Measurements from ENCODE around the gene PRDM12. TPM values are rescaled to one million over a fixed set of nuclear protein-coding genes. Genes with fewer than 3 reads are reported as not detected.

PRDM12 gene
- total RNA-seq, 1 donor from 2014 or later = not detected

- Histone ChIP-seq H3K9ac (ENCODE audit: low read depth in 1 of 3, low read length in 3 of 3) (peak overlapping the region; percentile 91 to 95 (median 93)), H3K36me3 (ENCODE audit: control insufficient read depth in 3 of 3, insufficient read depth in 3 of 3, low read length in 3 of 3) (no peaks in the 10 kb centered on the region), H3K27ac (ENCODE audit: low read depth, low read length) (peak overlapping the region; percentile 97), H3K4me3 (ENCODE audit: low read length in 3 of 3) (peak overlapping the region; percentile 82 to 90 (median 86)), H3K9me3 (ENCODE audit: control insufficient read depth in 3 of 3, low read length in 3 of 3) (no peaks in the 10 kb centered on the region), H3K4me1 (ENCODE audit: control insufficient read depth in 3 of 3, insufficient read depth in 3 of 3, low read length in 3 of 3) (peaks cover 4 to 19% (median 11%) of the 10 kb centered on the region in 3 donors), H3K27me3 (ENCODE audit: control insufficient read depth in 3 of 3, insufficient read depth in 3 of 3, low read length in 3 of 3) (no peaks in the 10 kb centered on the region)
Observed at GRCh38 chr9:130712564-130713285, 48.3 kb downstream of the PRDM12 start.

DNA sequence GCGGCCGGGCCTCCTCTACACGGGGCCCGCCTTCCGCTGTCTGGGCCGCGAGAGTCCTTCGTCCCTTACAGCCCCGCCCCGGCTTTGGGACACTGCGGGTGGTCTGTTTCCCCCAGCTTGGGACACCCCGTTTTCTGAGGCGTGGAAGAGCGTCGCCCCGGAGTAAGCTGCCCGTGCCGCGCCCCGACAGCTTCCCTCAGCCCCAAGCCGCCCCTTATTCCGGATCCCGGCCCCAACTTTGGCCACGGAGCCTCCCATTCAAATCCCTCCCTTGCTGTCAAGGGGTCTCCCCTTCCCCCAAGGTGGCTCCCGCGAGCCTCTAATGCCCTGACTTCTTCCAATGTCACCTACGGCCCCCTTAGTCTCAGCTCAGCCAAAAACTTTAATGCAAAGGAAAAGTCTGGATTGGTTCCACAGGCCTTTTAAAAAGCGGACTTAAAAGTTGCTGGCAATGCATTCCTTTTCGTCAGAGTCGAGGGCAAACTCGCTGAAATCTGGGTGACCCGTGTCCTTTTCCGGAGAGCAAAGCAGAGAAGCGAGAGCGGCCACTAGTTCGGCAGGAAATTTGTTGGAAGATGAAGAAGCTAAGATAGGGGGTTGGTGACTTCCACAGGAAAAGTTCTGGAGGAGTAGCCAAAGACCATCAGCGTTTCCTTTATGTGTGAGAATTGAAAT lies 49.0 kb downstream of the PRDM12 start:
- Histone ChIP-seq H3K4me1 (ENCODE audit: control insufficient read depth in 3 of 3, insufficient read depth in 3 of 3, low read length in 3 of 3) (peaks cover 4 to 19% (median 11%) of the 10 kb centered on the region in 3 donors), H3K27ac (ENCODE audit: low read depth, low read length) (peak overlapping the region; percentile 97)

DNA sequence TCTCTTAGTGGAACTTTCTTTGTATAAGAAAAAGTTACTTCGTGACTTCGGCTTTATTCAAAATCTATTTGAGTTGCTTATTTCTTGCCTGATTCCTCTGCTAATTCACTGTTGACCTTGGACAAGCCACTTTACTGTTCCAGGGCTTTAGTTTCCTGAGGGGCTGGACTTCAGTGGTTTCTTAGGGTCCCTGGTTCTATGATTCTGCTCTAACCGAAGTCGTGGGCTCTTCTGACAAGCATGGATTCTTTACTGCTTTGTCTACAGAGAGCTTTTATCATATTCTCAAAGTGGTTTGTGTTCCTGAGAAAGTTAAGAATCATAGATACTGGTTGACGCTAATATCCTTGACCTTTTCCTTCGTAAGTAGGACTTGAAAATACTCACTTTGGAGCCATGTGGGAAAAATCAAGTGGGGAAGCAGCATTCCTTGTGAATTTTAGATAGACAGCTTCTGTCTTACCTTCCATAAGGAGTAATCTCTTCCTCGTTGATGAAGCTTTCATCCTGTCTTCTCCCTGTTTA lies 50.3 kb downstream of the PRDM12 start:
- H3K4me1 ChIP-seq (ENCODE audit: control insufficient read depth in 3 of 3, insufficient read depth in 3 of 3, low read length in 3 of 3) = peaks cover 4 to 19% (median 11%) of the 10 kb centered on the region in 3 donors
- peak overlapping the region; percentile 82 to 90 (median 86) for H3K4me3 ChIP-seq (ENCODE audit: low read length in 3 of 3)
- no peaks in the 10 kb centered on the region for H3K27me3 ChIP-seq (ENCODE audit: control insufficient read depth in 3 of 3, insufficient read depth in 3 of 3, low read length in 3 of 3)
- no peaks in the 10 kb centered on the region for H3K36me3 ChIP-seq (ENCODE audit: control insufficient read depth in 3 of 3, insufficient read depth in 3 of 3, low read length in 3 of 3)
- H3K9ac ChIP-seq (ENCODE audit: low read depth in 1 of 3, low read length in 3 of 3) = peak overlapping the region; percentile 69 to 95 (median 93)
- no peaks in the 10 kb centered on the region for H3K9me3 ChIP-seq (ENCODE audit: control insufficient read depth in 3 of 3, low read length in 3 of 3)
- H3K27ac ChIP-seq (ENCODE audit: low read depth, low read length) = peak overlapping the region; percentile 22

More for the DNA sequence above, 49.0 kb downstream of the PRDM12 start:
- Histone ChIP-seq H3K9ac (ENCODE audit: low read depth in 1 of 3, low read length in 3 of 3) (peak overlapping the region; percentile 91 to 95 (median 93)), H3K9me3 (ENCODE audit: control insufficient read depth in 3 of 3, low read length in 3 of 3) (no peaks in the 10 kb centered on the region), H3K36me3 (ENCODE audit: control insufficient read depth in 3 of 3, insufficient read depth in 3 of 3, low read length in 3 of 3) (no peaks in the 10 kb centered on the region), H3K4me3 (ENCODE audit: low read length in 3 of 3) (peak overlapping the region; percentile 82 to 90 (median 86)), H3K27me3 (ENCODE audit: control insufficient read depth in 3 of 3, insufficient read depth in 3 of 3, low read length in 3 of 3) (no peaks in the 10 kb centered on the region)

- Histone ChIP-seq H3K4me1 (ENCODE audit: control insufficient read depth in 3 of 3, insufficient read depth in 3 of 3, low read length in 3 of 3) (peaks cover 4 to 19% (median 11%) of the 10 kb centered on the region in 3 donors), H3K27ac (ENCODE audit: low read depth, low read length) (peak overlapping the region; percentile 22), H3K9me3 (ENCODE audit: control insufficient read depth in 3 of 3, low read length in 3 of 3) (no peaks in the 10 kb centered on the region), H3K36me3 (ENCODE audit: control insufficient read depth in 3 of 3, insufficient read depth in 3 of 3, low read length in 3 of 3) (no peaks in the 10 kb centered on the region), H3K4me3 (ENCODE audit: low read length in 3 of 3) (peak overlapping the region; percentile 82 to 90 (median 86)), H3K9ac (ENCODE audit: low read depth in 1 of 3, low read length in 3 of 3) (peak overlapping the region; percentile 69 to 95 (median 93)), H3K27me3 (ENCODE audit: control insufficient read depth in 3 of 3, insufficient read depth in 3 of 3, low read length in 3 of 3) (no peaks in the 10 kb centered on the region)
Observed at GRCh38 chr9:130715270-130715669, 50.9 kb downstream of the PRDM12 start.

GRCh38 chr9:130718562-130718961 lies 54.2 kb downstream of the PRDM12 start:
- no peaks in the 10 kb centered on the region for H3K9me3 ChIP-seq (ENCODE audit: control insufficient read depth in 3 of 3, low read length in 3 of 3)
- no peak overlapping the region for H3K9ac ChIP-seq (ENCODE audit: low read depth in 1 of 3, low read length in 3 of 3)
- peaks cover 4 to 19% (median 11%) of the 10 kb centered on the region in 3 donors for H3K4me1 ChIP-seq (ENCODE audit: control insufficient read depth in 3 of 3, insufficient read depth in 3 of 3, low read length in 3 of 3)
- no peaks in the 10 kb centered on the region for H3K36me3 ChIP-seq (ENCODE audit: control insufficient read depth in 3 of 3, insufficient read depth in 3 of 3, low read length in 3 of 3)
- no peak overlapping the region for H3K4me3 ChIP-seq (ENCODE audit: low read length in 3 of 3)
- no peak overlapping the region for H3K27ac ChIP-seq (ENCODE audit: low read depth, low read length)
- no peaks in the 10 kb centered on the region for H3K27me3 ChIP-seq (ENCODE audit: control insufficient read depth in 3 of 3, insufficient read depth in 3 of 3, low read length in 3 of 3)

DNA sequence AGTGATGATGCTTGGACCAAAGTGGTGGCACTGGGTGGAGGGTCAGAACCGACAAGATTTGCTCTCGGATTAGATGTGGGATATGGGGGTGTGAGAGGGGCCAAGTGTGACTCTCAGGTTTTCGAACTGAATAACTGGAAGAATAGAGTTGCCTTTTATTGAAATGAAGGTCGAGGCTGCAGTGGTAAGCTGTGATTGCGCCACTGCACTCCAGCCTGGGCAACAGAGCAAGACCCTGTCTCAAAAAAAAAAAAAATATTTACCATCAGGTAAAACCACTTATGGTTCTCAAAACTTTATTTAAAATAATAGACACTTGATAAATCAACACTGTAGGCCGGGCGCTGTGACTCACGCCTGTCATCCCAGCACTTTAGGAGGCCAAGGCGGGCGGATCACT lies 56.4 kb downstream of the PRDM12 start:
- H3K36me3 ChIP-seq (ENCODE audit: control insufficient read depth in 3 of 3, insufficient read depth in 3 of 3, low read length in 3 of 3) = no peaks in the 10 kb centered on the region

DNA sequence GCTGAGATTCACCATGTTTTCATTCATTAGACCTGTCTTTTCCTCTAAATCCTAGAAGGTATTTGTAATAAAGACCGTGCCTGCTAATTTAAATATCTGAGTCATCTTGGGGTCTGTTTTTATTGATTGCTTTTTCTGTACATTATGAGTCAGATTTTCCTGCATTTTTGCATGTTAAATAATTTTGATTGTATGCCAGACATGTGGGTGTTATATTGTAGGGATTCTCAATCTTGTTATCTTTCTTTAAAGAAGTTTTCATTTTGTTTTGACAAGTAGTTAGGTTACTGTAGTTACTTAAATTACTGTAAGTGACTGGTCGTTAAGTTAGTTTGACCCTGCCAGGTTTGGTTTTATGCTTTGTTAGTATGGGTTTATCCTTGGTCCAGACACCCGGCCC lies 64.3 kb downstream of the PRDM12 start:
- no peak overlapping the region for H3K27ac ChIP-seq (ENCODE audit: low read depth, low read length)
- H3K36me3 ChIP-seq (ENCODE audit: control insufficient read depth in 3 of 3, insufficient read depth in 3 of 3, low read length in 3 of 3) = no peaks in the 10 kb centered on the region
- H3K9me3 ChIP-seq (ENCODE audit: control insufficient read depth in 3 of 3, low read length in 3 of 3) = no peaks in the 10 kb centered on the region
- no peak overlapping the region for H3K9ac ChIP-seq (ENCODE audit: low read depth in 1 of 3, low read length in 3 of 3)
- no peak overlapping the region for H3K4me3 ChIP-seq (ENCODE audit: low read length in 3 of 3)
- peaks cover 3 to 7% (median 4%) of the 10 kb centered on the region in 3 donors for H3K4me1 ChIP-seq (ENCODE audit: control insufficient read depth in 3 of 3, insufficient read depth in 3 of 3, low read length in 3 of 3)
- H3K27me3 ChIP-seq (ENCODE audit: control insufficient read depth in 3 of 3, insufficient read depth in 3 of 3, low read length in 3 of 3) = no peaks in the 10 kb centered on the region

More for the DNA sequence above, 56.4 kb downstream of the PRDM12 start:
- Histone ChIP-seq H3K4me1 (ENCODE audit: control insufficient read depth in 3 of 3, insufficient read depth in 3 of 3, low read length in 3 of 3) (peaks cover 0 to 4% (median 0%) of the 10 kb centered on the region in 3 donors), H3K9ac (ENCODE audit: low read depth in 1 of 3, low read length in 3 of 3) (no peak overlapping the region), H3K27me3 (ENCODE audit: control insufficient read depth in 3 of 3, insufficient read depth in 3 of 3, low read length in 3 of 3) (no peaks in the 10 kb centered on the region), H3K27ac (ENCODE audit: low read depth, low read length) (no peak overlapping the region), H3K9me3 (ENCODE audit: control insufficient read depth in 3 of 3, low read length in 3 of 3) (no peaks in the 10 kb centered on the region), H3K4me3 (ENCODE audit: low read length in 3 of 3) (no peak overlapping the region)

DNA sequence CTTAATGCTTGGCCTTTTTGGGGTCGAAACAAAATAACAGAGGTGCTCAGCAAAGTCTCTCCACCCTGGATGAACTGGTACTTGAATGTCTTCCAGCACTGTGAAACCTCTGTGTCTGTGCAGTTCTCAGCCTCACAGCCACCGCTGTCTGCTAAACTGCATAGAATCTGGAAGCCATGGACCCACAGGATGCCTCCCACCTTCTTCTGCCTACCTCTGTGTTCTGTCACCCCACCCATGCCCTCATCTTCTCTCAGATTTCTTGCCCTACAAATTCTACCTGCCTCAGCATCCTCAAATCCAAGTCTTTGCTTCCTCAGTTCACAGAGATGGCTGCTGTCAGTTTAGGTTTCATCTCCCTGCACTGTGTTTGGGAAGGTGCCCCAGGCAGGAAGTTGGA lies 64.8 kb downstream of the PRDM12 start:
- Histone ChIP-seq H3K9ac (ENCODE audit: low read depth in 1 of 3, low read length in 3 of 3) (no peak overlapping the region), H3K27me3 (ENCODE audit: control insufficient read depth in 3 of 3, insufficient read depth in 3 of 3, low read length in 3 of 3) (no peaks in the 10 kb centered on the region), H3K4me3 (ENCODE audit: low read length in 3 of 3) (no peak overlapping the region), H3K27ac (ENCODE audit: low read depth, low read length) (no peak overlapping the region), H3K9me3 (ENCODE audit: control insufficient read depth in 3 of 3, low read length in 3 of 3) (no peaks in the 10 kb centered on the region), H3K36me3 (ENCODE audit: control insufficient read depth in 3 of 3, insufficient read depth in 3 of 3, low read length in 3 of 3) (no peaks in the 10 kb centered on the region), H3K4me1 (ENCODE audit: control insufficient read depth in 3 of 3, insufficient read depth in 3 of 3, low read length in 3 of 3) (peaks cover 3 to 7% (median 4%) of the 10 kb centered on the region in 3 donors)

- H3K27me3 ChIP-seq (ENCODE audit: control insufficient read depth in 3 of 3, insufficient read depth in 3 of 3, low read length in 3 of 3) = no peaks in the 10 kb centered on the region
Observed at GRCh38 chr9:130731355-130731754, 67.0 kb downstream of the PRDM12 start.

DNA sequence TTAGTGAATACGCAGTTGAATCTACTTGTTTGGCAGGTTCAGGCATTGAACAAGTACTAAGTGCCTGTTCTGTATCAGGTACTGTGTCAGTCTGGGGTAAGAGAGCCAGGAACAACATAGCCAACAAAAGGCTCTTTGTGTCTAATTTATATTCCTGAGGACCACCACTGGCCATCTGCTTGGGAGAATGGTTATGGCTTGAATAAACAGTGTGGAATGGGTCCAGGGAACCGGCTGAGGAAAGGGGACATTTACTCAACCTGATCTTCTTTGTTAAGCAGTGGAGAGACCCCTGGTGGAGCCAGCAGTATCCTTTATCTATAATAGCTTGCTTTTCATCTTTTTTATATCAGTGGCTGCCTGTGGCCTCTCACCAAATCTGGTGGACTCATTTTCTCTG lies 67.7 kb downstream of the PRDM12 start:
- H3K27me3 ChIP-seq (ENCODE audit: control insufficient read depth in 3 of 3, insufficient read depth in 3 of 3, low read length in 3 of 3) = no peaks in the 10 kb centered on the region
- peaks cover 3 to 7% (median 4%) of the 10 kb centered on the region in 3 donors for H3K4me1 ChIP-seq (ENCODE audit: control insufficient read depth in 3 of 3, insufficient read depth in 3 of 3, low read length in 3 of 3)
- H3K4me3 ChIP-seq (ENCODE audit: low read length in 3 of 3) = no peak overlapping the region
- no peaks in the 10 kb centered on the region for H3K9me3 ChIP-seq (ENCODE audit: control insufficient read depth in 3 of 3, low read length in 3 of 3)
- peak overlapping the region in 1 of 3 donors; percentile 38 for H3K9ac ChIP-seq (ENCODE audit: low read depth in 1 of 3, low read length in 3 of 3)
- H3K36me3 ChIP-seq (ENCODE audit: control insufficient read depth in 3 of 3, insufficient read depth in 3 of 3, low read length in 3 of 3) = no peaks in the 10 kb centered on the region
- no peak overlapping the region for H3K27ac ChIP-seq (ENCODE audit: low read depth, low read length)

More at GRCh38 chr9:130731355-130731754, 67.0 kb downstream of the PRDM12 start:
- Histone ChIP-seq H3K4me3 (ENCODE audit: low read length in 3 of 3) (no peak overlapping the region), H3K4me1 (ENCODE audit: control insufficient read depth in 3 of 3, insufficient read depth in 3 of 3, low read length in 3 of 3) (peaks cover 3 to 7% (median 4%) of the 10 kb centered on the region in 3 donors), H3K9me3 (ENCODE audit: control insufficient read depth in 3 of 3, low read length in 3 of 3) (no peaks in the 10 kb centered on the region), H3K9ac (ENCODE audit: low read depth in 1 of 3, low read length in 3 of 3) (no peak overlapping the region), H3K36me3 (ENCODE audit: control insufficient read depth in 3 of 3, insufficient read depth in 3 of 3, low read length in 3 of 3) (no peaks in the 10 kb centered on the region), H3K27ac (ENCODE audit: low read depth, low read length) (no peak overlapping the region)
